Hepatocyte (in vitro differentiated cells): ENCODE measurements around the gene PDE11A. TPM values are rescaled to one million over a fixed set of nuclear protein-coding genes. Genes with fewer than 3 reads are reported as not detected.
"Not testable (repeated sequence)": the region's sequence is repeated elsewhere in the genome, so short reads cannot be mapped to it uniquely, and the experiment has no call there.

Source experiments
- DNase-seq: peaks from one replicate; pipeline ENCODE4 v3.0.0-alpha.2; 2016; ENCODE audit warnings: low spot score
- H2AFZ ChIP-seq: fragments of 200-600 bp; sonication (generic); 2 replicates; pipeline ENCODE4 v1.6.0; 2016; ENCODE audit warnings: antibody characterized with exemption, mild to moderate bottlenecking
- H3K27ac ChIP-seq: fragments of 200-600 bp; sonication (generic); 2 replicates; pipeline ENCODE4 v1.5.1; 2016; ENCODE audit warnings: mild to moderate bottlenecking
- H3K27me3 ChIP-seq: fragments of 200-600 bp; sonication (generic); 2 replicates; pipeline ENCODE4 v1.6.1; 2016
- H3K36me3 ChIP-seq: fragments of 200-600 bp; sonication (generic); replicated peaks from 2 replicates; pipeline ENCODE4 v1.5.1; 2016; ENCODE audit warnings: low read depth; ENCODE audit not compliant: insufficient read depth
- H3K4me1 ChIP-seq: fragments of 200-600 bp; sonication (generic); 2 replicates; pipeline ENCODE4 v1.5.1; 2016; ENCODE audit warnings: mild to moderate bottlenecking, moderate library complexity; ENCODE audit not compliant: insufficient read depth
- H3K4me2 ChIP-seq: fragments of 200-600 bp; sonication (generic); 2 replicates; pipeline ENCODE4 v1.6.0; 2016
- H3K4me3 ChIP-seq: fragments of 200-600 bp; sonication (generic); 2 replicates; pipeline ENCODE4 v1.5.1; 2016; ENCODE audit warnings: mild to moderate bottlenecking
- H3K79me2 ChIP-seq: fragments of 200-600 bp; sonication (generic); 2 replicates; pipeline ENCODE4 v1.6.0; 2017; ENCODE audit warnings: mild to moderate bottlenecking
- H3K9me2 ChIP-seq: fragments of 200-600 bp; sonication (generic); replicated peaks from 2 replicates; pipeline ENCODE4 v1.6.0; 2017; ENCODE audit warnings: mild to moderate bottlenecking; ENCODE audit not compliant: insufficient read depth
- H3K9me3 ChIP-seq: fragments of 200-600 bp; sonication (generic); 2 replicates; pipeline ENCODE4 v1.5.1; 2016; ENCODE audit warnings: low read depth, mild to moderate bottlenecking
- H4K20me1 ChIP-seq: fragments of 200-600 bp; sonication (generic); 2 replicates; pipeline ENCODE4 v1.6.0; 2016; ENCODE audit warnings: mild to moderate bottlenecking; ENCODE audit not compliant: insufficient read depth, poor library complexity, severe bottlenecking
- EZH2 ChIP-seq: fragments of 200-600 bp; sonication (generic); IDR thresholded peaks from 2 replicates; pipeline ENCODE4 v1.6.1; 2016; ENCODE audit warnings: antibody characterized with exemption, mild to moderate bottlenecking, borderline replicate concordance
- EZH2phosphoT487 ChIP-seq: fragments of 200-600 bp; sonication (generic); IDR thresholded peaks from one replicate; pipeline ENCODE4 v1.6.1; 2018; ENCODE audit warnings: antibody characterized with exemption, mild to moderate bottlenecking, low read depth, moderate library complexity; ENCODE audit not compliant: unreplicated experiment, severe bottlenecking
- WGBS: methylation state at CpG from one replicate; pipeline ENCODE4 v1.1.6; 2016; ENCODE audit warnings: low lambda C conversion rate; ENCODE audit errors: missing lambda C conversion rate; 5-methylcytosine and 5-hydroxymethylcytosine counted together
- polyA plus RNA-seq: library from polyadenylated mRNA; unstranded; fragments of >200 nt; fragmentation: Nextera tagmentation; extraction: Ambion mirVana; gene quantifications from 2 replicates; pipeline ENCODE4 v1.2.1, GENCODE V29; 2016
- total RNA-seq: library from RNA; depleted of rRNA; stranded (reverse); fragments of >200 nt; gene quantifications from 2 replicates; pipeline ENCODE4 v1.2.3, GENCODE V29; 2014
- TF ChIP-seq, protein P1 (sequence below): fragments of 200-600 bp; sonication (generic); IDR thresholded peaks from 2 replicates; pipeline ENCODE4 v1.5.1; 2016; ENCODE audit warnings: antibody characterized with exemption, mild to moderate bottlenecking; ENCODE audit not compliant: poor library complexity

The PDE11A gene
- total and polyA plus RNA-seq, 2 experiments from 2014 or later, result 0.71 to 1.9 TPM

- TF ChIP-seq, protein P1, sequence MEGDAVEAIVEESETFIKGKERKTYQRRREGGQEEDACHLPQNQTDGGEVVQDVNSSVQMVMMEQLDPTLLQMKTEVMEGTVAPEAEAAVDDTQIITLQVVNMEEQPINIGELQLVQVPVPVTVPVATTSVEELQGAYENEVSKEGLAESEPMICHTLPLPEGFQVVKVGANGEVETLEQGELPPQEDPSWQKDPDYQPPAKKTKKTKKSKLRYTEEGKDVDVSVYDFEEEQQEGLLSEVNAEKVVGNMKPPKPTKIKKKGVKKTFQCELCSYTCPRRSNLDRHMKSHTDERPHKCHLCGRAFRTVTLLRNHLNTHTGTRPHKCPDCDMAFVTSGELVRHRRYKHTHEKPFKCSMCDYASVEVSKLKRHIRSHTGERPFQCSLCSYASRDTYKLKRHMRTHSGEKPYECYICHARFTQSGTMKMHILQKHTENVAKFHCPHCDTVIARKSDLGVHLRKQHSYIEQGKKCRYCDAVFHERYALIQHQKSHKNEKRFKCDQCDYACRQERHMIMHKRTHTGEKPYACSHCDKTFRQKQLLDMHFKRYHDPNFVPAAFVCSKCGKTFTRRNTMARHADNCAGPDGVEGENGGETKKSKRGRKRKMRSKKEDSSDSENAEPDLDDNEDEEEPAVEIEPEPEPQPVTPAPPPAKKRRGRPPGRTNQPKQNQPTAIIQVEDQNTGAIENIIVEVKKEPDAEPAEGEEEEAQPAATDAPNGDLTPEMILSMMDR, result no peak
- no peak for TF ChIP-seq EZH2phosphoT487
- Histone ChIP-seq H3K4me3 (no peak overlapping the region), H2AFZ (no peak overlapping the region), H3K9me2 (no peaks in the 10 kb centered on the region), H3K4me1 (no peaks in the 10 kb centered on the region), H3K4me2 (no peak overlapping the region), H3K36me3 (no peaks in the 10 kb centered on the region), H3K79me2 (no peaks in the 10 kb centered on the region), H3K27ac (no peak overlapping the region), H4K20me1 (no peaks in the 10 kb centered on the region), H3K9me3 (no peaks in the 10 kb centered on the region), H3K27me3 (no peaks in the 10 kb centered on the region)
- no peak for DNase-seq
- 84% methylated on average over 2 of the region's 2 CpGs for WGBS
Measured at GRCh38 chr2:178059111-178059510, 13.5 kb downstream of the PDE11A start.

- H3K4me3 ChIP-seq, result no peak overlapping the region
- no peaks in the 10 kb centered on the region for H3K4me1 ChIP-seq
- no peaks in the 10 kb centered on the region for H3K9me3 ChIP-seq
- DNase-seq, result no peak
- no peaks in the 10 kb centered on the region for H3K9me2 ChIP-seq
- TF ChIP-seq, protein P1, result no peak
- TF ChIP-seq EZH2 (no peak), EZH2phosphoT487 (no peak)
- no peaks in the 10 kb centered on the region for H3K27me3 ChIP-seq
- no peaks in the 10 kb centered on the region for H3K79me2 ChIP-seq
- no peak overlapping the region for H3K4me2 ChIP-seq
- no peaks in the 10 kb centered on the region for H4K20me1 ChIP-seq
- H3K36me3 ChIP-seq, result no peaks in the 10 kb centered on the region
- WGBS, result 88% methylated on average over 2 of the region's 2 CpGs
- H3K27ac ChIP-seq, result no peak overlapping the region
- H2AFZ ChIP-seq, result no peak overlapping the region
Measured at GRCh38 chr2:178057179-178057680, 15.3 kb downstream of the PDE11A start.

- no peaks in the 10 kb centered on the region for H3K4me1 ChIP-seq
- WGBS, result 94% methylated on average over 1 of the region's 1 CpG
- TF ChIP-seq, protein P1, result no peak
- no peak for TF ChIP-seq EZH2
- no peak for TF ChIP-seq EZH2phosphoT487
- H4K20me1 ChIP-seq, result no peaks in the 10 kb centered on the region
- no peak overlapping the region for H3K27ac ChIP-seq
- no peaks in the 10 kb centered on the region for H3K79me2 ChIP-seq
- H3K9me3 ChIP-seq, result no peaks in the 10 kb centered on the region
- H3K9me2 ChIP-seq, result no peaks in the 10 kb centered on the region
- no peaks in the 10 kb centered on the region for H3K27me3 ChIP-seq
- no peak for DNase-seq
- H2AFZ ChIP-seq, result no peak overlapping the region
- no peaks in the 10 kb centered on the region for H3K36me3 ChIP-seq
- H3K4me3 ChIP-seq, result no peak overlapping the region
- H3K4me2 ChIP-seq, result no peak overlapping the region
Measured at GRCh38 chr2:178056345-178056744, 16.2 kb downstream of the PDE11A start.

GRCh38 chr2:178051257-178051656, 21.3 kb downstream of the PDE11A start:
- not testable (repeated sequence) for H3K9me3 ChIP-seq, DNase-seq, H3K36me3 ChIP-seq, H3K27me3 ChIP-seq, H4K20me1 ChIP-seq, H3K4me3 ChIP-seq, H3K9me2 ChIP-seq, H3K27ac ChIP-seq, H3K79me2 ChIP-seq, H3K4me1 ChIP-seq, H2AFZ ChIP-seq, H3K4me2 ChIP-seq
- 88% methylated on average over 2 of the region's 2 CpGs for WGBS
